ENCODE measurements around the gene PSME3IP1.

PSME3IP1 gene

DNA sequence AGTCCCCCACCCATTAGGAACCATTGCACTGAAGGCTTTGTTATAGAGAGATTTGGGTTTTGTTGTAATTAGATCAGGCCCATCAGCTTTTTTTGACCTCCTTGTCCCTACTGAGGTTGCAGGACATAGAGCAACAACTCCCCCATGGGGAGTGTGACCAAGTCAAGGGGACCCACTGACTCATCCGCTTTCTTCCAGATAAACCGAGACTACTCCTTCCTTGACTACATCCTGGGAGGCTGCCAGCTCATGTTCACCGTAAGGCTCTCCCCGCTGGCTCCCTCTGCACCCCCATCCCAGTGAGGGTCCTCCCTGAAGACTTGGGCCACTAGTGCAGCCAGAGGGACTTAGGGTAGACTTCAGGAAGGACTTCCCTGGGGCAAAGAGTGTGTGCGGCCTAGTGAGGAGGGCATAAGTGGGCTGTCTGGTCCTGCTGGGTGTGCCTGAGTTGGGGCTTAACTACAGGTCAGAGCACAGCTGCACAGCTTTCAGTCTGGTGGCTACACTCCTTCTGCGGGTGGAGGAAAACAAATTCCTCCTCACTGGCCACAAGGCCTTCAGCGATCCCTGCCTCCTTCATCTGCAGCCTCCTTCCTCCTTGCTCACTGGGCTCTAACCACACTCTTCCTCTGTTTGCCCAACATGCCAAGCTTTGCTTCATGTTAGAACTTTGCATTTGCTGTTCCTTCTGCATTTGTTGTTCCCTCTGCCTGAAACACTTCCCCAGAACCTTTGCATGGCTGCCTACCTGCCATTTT is 62.4 kb downstream of the PSME3IP1 start:
- peak; percentile 44 for DNase-seq (ENCODE audit: low read depth)
- TF ChIP-seq POLR2A (IDR thresholded peaks at IDR 0.05; ENCODE audit: extremely low read depth, insufficient read length) (no peak), MYC (IDR thresholded peaks at IDR 0.05; ENCODE audit: low read depth, low read length) (no peak)
- TF ChIP-seq, protein P1, sequence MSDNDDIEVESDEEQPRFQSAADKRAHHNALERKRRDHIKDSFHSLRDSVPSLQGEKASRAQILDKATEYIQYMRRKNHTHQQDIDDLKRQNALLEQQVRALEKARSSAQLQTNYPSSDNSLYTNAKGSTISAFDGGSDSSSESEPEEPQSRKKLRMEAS (IDR thresholded peaks at IDR 0.05; ENCODE audit: low read depth, low read length), result no peak
- TF ChIP-seq, protein P2, sequence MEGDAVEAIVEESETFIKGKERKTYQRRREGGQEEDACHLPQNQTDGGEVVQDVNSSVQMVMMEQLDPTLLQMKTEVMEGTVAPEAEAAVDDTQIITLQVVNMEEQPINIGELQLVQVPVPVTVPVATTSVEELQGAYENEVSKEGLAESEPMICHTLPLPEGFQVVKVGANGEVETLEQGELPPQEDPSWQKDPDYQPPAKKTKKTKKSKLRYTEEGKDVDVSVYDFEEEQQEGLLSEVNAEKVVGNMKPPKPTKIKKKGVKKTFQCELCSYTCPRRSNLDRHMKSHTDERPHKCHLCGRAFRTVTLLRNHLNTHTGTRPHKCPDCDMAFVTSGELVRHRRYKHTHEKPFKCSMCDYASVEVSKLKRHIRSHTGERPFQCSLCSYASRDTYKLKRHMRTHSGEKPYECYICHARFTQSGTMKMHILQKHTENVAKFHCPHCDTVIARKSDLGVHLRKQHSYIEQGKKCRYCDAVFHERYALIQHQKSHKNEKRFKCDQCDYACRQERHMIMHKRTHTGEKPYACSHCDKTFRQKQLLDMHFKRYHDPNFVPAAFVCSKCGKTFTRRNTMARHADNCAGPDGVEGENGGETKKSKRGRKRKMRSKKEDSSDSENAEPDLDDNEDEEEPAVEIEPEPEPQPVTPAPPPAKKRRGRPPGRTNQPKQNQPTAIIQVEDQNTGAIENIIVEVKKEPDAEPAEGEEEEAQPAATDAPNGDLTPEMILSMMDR (IDR thresholded peaks at IDR 0.05; ENCODE audit: low read depth, low read length), result no peak
- H3K4me3 ChIP-seq (ENCODE audit: low read depth, low read length), result no peak overlapping the region

DNA sequence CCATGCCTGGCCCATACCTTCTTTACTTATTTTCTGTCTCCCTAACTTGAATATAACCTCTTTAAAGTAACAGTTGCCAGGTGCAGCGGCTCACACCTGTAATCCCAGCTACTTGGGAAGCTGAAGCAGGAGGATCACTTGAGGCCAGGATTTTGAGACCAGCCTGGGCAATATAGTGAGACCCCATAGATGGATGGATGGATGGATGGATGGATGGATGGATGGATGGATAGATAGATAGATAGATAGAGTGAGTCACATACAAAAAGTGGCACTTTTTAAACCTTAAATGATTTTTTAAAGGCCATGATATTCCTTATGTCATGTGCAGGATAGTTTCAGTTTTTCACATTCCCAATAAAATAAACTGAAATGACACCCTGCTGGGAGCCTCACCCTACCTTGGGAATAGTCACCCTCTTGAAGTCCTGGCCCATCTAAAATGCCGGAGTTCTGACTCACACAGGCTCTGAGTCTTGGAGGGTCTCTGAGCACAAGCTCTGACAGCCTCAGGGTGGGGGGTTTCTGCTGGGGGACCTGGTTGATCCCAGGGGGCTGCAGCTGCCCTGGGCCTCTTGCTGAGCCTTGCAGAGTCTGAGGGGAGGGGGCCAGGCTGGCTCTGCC is 67.3 kb downstream of the PSME3IP1 start:
- H3K4me3 ChIP-seq (ENCODE audit: low read depth, low read length), result no peak overlapping the region
- TF ChIP-seq, protein P1 (IDR thresholded peaks at IDR 0.05; ENCODE audit: low read depth, low read length), result no peak
- TF ChIP-seq, protein P2 (IDR thresholded peaks at IDR 0.05; ENCODE audit: low read depth, low read length), result no peak
- TF ChIP-seq POLR2A (IDR thresholded peaks at IDR 0.05; ENCODE audit: extremely low read depth, insufficient read length) (no peak), MYC (IDR thresholded peaks at IDR 0.05; ENCODE audit: low read depth, low read length) (no peak)
- no peak for DNase-seq (ENCODE audit: low read depth)

DNA sequence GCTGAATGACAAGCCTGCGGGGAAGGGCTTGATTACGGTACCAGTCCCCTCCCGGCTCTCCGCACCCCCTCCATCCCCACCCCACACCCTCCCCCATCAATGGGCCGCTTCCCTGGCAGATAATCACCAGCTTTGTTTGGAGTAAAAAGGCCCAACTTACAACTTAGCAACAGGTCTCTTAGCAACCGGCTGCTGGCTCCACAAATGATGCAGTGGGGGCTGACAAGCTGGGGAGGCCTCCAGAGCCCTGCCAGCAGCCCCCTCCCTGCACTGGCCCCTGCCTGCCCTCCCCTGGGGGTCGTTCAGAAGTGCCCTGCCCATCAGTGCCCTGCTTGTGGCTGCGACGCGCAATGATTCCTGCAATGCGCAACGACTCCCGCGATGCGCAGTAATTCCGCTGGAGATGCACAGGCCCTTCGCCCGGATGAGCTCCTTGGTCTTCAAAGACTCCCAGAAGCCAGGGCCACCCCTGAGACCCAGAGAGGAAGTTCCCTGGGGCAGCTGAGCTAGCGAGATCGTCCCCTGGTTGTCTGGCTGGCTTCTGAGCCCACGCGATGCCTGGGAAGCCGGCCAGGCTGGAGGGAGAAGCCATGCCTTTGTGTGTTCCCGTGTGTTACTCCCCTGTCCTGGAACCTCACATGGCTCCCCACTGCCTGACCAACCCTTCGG is 70.2 kb downstream of the PSME3IP1 start:
- TF ChIP-seq, protein P1 (IDR thresholded peaks at IDR 0.05; ENCODE audit: low read depth, low read length), result no peak
- TF ChIP-seq, protein P2 (IDR thresholded peaks at IDR 0.05; ENCODE audit: low read depth, low read length), result no peak
- TF ChIP-seq MYC (IDR thresholded peaks at IDR 0.05; ENCODE audit: low read depth, low read length) (no peak), POLR2A (IDR thresholded peaks at IDR 0.05; ENCODE audit: extremely low read depth, insufficient read length) (no peak)
- no peak for DNase-seq (ENCODE audit: low read depth)
- H3K4me3 ChIP-seq (ENCODE audit: low read depth, low read length), result no peak overlapping the region

DNA sequence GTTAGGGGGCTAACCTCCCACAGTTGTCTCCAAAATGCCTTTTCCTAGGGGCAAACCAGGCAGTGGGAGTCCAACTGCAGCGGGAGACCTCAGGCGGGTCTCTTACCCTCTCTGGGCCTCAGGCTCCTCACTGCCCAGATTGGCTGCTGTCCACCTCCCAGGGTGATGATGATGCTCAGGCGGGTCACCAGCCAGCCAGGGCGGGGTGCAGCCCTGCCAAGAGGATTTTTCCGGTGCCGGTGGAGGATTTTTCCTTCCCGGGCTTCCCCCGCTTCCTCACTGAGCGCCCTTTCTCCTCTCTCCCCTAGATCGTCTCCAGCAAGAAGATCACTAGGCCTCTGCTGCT is 70.7 kb downstream of the PSME3IP1 start:
- DNase-seq (ENCODE audit: low read depth), result no peak
- TF ChIP-seq, protein P1 (IDR thresholded peaks at IDR 0.05; ENCODE audit: low read depth, low read length), result no peak
- TF ChIP-seq POLR2A (IDR thresholded peaks at IDR 0.05; ENCODE audit: extremely low read depth, insufficient read length), result no peak
- TF ChIP-seq, protein P2 (IDR thresholded peaks at IDR 0.05; ENCODE audit: low read depth, low read length), result no peak
- TF ChIP-seq MYC (IDR thresholded peaks at IDR 0.05; ENCODE audit: low read depth, low read length), result no peak
- no peak overlapping the region for H3K4me3 ChIP-seq (ENCODE audit: low read depth, low read length)

DNA sequence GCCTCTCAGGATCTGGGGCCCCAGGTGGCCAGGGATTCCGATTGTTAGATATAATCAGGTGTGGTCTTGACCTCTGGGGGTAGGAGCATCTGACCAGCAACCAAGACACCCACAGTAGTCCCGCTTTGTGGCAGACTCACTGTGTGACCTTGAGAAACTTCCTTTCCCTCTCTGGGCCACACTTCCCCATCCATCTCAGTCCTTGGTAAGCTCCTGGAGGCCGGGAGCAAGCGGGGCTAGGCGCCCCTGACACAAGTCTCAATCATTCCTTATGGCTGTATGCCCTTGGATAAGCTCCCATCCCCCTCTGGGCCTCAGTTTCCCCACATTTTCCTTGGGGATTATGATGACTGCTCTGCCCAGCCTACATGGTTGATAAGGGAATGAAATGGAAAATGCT is 72.2 kb downstream of the PSME3IP1 start:
- H3K4me3 ChIP-seq (ENCODE audit: low read depth, low read length), result no peak overlapping the region
- no peak for DNase-seq (ENCODE audit: low read depth)
- TF ChIP-seq MYC (IDR thresholded peaks at IDR 0.05; ENCODE audit: low read depth, low read length), result no peak
- TF ChIP-seq, protein P2 (IDR thresholded peaks at IDR 0.05; ENCODE audit: low read depth, low read length), result no peak
- TF ChIP-seq, protein P1 (IDR thresholded peaks at IDR 0.05; ENCODE audit: low read depth, low read length), result no peak
- TF ChIP-seq POLR2A (IDR thresholded peaks at IDR 0.05; ENCODE audit: extremely low read depth, insufficient read length), result no peak

All from NB4 (cell line).